GM18867 (cell line): ENCODE results near the gene NKG7.

ENCODE experiments used
- ATAC-seq: cut with Tn5 transposase; IDR thresholded peaks from one replicate; pipeline ENCODE4 v1.9.1; 2021; ENCODE audit warnings: mild to moderate bottlenecking, moderate library complexity; ENCODE audit not compliant: unreplicated experiment

NKG7 gene

DNA sequence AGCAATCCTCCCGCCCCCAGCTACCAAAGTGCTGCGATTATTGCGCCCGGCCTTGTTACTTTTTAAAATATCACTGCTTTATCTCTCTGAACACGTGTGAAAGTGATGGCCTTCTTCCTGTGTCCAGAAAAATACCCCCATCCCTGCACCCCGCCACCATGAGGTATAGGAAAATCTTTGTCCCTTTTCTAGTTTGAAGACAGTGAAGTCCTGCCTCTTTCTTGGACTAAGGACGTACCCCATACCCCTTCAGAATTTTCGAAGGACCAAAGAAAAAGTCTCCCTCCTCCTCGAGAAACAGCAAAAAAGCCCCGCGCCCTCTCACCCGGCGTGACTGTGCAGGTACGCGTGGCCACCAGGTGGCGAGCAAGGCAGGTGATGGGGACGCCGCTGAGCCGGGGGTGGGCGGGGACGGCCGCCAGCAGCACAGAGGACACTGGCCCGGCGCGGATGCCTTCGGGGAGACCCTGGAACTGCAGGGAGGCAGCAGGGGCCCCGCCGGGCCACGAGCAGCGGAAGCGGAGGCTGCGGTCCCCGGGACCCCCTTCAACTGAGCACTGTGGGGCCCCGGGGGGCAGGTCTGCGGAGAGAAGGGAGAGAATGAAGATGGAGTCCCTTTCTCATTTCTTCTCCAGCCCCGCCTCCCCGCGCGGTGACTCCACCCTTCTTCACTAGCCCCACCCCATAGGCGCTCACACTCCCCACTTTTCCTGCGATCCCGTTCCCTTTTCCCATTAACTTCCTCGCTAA, 33.7 kb downstream of the NKG7 start:
- peak; percentile 58 for ATAC-seq

DNA sequence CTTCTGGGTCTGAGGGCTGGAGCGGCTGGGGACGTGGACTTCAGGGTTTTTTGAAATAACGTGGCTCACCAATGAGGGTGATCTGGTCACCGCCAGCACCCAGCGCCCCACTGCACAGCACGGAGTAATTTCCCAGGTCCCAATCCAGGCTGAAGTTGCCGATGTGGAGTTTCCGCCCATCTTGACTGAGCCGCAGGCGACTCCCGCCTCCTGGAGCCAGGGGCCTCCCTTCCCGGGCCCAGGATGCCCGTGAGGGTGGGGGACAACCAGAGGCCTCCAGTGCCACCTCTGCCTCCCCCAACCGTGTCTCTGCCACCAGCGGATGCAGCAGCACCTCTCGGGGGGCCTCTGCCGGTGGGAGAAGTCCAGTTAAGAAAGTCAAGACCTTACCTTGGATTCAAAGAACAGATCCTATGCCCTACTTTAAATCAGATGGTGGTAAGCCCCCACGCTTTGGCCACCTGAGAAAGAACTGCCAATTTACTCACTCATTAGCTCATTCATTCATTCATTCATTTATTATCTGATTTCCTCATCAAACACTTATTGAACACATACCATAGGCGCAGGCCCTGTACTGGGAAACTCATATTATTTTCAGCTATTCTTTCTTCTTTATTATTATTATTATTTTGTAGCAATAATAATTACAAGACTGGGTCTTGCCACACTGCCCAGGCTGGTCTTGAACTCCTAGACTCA, 34.4 kb downstream of the NKG7 start:
- ATAC-seq, result no peak

DNA sequence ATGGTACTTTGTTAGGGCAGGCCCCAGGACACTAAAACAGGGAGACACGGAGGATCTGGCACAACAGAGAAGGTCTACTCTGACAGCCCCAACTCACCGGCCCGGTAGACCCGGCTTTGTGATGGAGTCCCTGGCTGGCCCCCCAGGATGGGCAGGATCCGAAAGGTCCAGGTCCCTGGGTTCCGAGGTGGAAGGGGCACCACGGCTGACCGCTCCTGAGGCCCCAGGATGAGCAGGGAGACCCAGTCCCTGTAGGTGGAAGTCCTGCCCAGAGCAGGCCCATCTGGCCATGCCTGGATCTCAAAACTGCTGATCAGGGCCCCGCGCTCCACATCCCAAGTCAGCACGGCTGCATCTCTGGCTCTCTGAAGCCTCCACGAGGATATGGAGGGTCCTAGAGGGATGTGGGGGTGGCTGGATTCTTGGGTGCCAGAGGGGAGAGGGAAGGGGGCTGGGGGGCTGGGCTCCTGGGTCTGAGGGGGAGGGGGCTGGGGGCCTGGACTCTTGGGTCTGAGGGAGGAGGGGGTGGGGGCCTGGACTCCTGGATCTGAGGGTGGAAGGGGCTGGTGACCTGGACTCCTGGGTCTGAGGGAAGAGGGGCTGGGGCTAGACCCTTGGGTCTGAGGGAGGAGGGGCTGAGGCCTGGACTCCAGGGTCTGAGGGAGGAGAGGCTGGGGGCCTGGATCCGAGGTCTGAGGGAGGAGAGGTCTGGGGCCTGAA, 35.2 kb downstream of the NKG7 start:
- no peak for ATAC-seq

DNA sequence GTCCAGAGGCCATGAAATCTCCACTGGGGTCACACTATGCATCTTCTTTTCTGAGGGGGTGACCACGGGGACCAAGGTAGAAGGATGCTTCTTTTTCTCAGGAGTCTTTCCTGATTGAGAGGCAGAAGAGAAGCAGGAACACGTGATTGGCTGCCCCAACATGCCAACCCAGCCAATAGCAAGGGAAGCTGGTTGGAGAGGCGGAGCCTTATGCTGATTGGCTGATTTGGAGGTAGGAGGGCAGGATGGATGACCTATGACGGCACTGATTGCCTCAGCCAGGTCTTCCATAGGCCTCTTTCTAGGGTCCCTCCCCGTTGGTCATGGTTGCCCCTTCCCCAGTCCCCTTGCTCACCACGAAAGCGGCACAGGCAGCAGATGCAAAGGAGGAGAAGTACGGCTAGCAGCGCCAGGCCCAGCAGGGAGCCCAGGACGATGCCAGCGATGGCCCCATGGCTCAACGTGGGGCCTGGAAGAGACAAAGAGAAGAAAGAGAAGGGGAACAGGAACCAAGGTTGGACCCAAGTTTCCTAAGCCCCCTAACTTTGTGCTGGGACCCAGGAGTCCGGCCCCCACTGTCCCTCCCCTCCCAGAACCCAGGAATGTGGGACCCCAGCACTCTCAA, 38.5 kb downstream of the NKG7 start:
- no peak for ATAC-seq

DNA sequence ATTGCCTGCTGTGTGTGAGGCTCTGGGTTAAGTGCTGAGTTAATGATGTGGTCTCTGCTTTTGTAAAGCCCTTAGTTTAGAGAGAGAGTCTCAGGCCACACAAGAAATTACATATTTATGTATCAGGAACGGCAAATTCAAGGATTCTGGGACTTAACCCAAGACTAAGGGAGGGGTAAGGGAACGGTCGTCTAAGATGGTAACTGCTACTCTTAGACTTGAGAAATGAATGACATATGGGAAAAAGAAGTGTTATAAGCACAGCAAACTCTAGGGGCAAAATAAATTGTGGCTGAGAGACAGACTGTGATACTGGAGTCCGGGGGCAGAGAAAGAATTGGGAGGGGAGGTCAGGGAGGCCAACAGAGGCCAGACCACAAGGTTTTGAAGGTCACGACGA, 40.7 kb downstream of the NKG7 start:
- ATAC-seq, result no peak

DNA sequence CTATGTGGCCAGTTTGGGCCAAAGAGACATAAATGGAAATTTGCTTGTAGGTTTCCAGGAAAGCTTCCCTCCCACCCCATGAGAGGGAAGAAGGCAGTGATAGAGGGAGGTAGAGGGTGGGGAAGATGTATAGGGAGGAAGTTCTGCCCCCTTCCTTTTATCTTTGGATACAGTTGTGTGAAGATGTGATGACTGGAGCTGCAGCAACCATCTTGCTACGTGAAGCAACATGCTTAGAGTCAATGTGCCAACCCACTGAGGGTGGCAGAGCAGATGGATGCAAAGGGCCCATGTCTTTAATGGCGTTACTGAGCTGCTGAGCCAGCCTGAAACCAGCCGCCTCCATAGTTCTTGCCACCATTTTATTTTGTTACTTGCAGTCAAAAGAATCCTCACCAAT, 41.3 kb downstream of the NKG7 start:
- no peak for ATAC-seq

DNA sequence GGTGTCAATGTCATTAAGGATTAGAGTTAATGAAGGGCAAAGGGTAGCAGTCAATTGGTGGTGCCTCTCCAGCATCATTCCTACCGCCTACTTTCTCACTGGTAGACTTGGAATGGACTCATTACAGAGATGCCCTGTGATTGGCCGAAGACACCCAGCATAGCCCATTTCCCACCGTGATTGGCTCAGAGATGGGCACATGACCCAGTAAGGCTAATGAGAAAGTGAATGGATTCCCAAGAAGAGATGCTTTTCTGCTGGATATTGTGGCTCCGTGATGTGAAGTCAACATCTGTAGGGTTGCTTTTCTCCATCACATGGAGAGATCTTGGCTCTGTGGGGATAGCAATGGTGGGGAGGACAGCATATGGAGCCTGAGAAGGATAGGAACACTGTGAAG, 42.1 kb downstream of the NKG7 start:
- no peak for ATAC-seq

DNA sequence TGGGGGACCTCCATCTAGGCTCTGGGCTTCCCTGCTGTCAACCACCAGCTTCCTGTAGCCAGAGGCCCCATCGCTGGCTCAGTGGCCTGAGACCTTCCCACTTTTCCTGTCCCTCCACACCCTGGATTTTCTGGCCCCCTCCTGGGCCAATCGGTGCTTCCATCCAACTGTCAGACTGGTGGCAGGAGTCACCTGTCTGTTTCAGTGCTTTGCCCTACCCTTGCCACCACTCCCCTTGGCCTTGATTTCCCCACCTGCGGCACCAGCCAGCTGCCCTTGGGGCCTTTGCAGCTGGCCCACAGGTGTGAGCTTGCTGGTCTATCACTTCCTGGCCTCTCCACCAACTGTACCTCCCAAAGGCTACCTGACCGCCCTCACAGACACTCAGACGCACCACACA, 43.0 kb downstream of the NKG7 start:
- ATAC-seq, result no peak

DNA sequence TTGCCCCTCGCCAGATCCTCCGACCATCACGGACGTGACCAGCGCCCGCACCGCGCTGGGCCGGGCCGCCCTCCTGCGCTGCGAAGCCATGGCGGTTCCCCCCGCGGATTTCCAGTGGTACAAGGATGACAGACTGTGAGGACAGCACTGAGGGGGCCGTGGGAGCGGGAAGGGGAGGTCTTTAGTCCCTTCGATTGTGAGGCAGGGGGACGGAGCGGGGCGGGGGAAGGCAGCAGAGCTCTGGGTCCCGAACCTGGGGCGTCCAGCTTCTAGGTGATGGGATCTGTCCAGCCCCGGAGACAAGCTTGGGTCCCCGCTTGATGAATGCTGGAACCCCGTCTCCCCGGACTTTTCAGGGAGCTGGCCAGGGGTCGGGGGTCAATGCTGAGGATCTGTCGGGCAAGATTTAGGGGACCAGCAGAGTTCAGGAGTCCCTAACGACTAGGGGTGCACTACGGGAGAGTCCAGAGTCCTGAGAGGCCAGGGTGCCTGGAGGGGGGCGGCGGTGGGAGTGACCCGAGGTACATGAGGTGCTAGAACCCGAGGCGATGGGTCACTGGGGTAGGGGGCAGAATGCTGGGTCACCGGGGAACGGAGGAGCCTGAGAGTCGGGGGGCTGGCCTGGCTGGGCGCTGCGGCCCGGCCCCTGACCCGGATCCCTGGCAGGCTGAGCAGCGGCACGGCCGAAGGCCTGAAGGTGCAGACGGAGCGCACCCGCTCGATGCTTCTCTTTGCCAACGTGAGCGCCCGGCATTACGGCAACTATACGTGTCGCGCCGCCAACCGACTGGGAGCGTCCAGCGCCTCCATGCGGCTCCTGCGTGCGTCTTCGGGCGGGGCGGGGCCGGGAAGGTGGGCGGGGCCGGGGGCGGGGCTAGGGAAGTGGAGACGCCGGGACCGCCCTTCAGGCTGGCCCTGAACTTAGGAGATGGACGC, 45.1 kb downstream of the NKG7 start:
- ATAC-seq, result no peak

DNA sequence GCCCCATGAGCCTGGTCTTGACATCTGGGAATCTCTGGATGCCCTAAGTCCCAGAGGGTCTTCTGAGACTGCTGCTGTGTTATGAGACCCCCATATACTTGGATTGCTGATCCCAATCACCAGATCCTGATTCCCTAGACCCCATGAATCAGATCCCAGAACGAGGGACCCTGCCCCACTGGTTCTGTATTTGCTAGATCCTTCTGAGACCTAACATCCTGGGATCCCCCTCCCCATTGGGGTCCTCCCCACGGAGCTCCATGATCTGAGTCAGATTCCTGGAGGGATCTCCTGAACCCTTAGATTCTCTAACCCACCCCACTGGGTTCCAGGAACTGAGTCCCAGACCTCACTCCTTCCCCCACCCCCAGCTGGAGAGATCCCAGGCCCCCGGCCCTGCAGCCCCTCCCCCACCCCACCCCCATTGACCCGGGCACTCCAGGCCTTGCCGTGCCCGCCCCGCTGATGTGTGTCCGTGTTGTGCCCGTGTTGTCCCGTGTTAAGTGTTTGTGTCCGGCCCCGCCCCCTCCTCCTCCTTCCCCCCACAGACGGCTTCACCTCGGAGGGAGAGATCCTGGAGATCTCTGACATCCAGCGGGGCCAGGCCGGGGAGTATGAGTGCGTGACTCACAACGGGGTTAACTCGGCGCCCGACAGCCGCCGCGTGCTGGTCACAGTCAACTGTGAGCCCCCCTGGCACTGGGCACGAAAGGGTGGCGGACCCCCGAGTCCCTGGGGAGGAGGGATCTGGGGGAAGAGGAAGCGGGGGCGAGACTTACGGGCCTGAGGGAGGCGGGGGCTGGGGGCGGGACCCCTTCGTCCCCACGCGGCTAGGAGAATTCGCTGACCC, 46.0 kb downstream of the NKG7 start:
- ATAC-seq, result no peak

DNA sequence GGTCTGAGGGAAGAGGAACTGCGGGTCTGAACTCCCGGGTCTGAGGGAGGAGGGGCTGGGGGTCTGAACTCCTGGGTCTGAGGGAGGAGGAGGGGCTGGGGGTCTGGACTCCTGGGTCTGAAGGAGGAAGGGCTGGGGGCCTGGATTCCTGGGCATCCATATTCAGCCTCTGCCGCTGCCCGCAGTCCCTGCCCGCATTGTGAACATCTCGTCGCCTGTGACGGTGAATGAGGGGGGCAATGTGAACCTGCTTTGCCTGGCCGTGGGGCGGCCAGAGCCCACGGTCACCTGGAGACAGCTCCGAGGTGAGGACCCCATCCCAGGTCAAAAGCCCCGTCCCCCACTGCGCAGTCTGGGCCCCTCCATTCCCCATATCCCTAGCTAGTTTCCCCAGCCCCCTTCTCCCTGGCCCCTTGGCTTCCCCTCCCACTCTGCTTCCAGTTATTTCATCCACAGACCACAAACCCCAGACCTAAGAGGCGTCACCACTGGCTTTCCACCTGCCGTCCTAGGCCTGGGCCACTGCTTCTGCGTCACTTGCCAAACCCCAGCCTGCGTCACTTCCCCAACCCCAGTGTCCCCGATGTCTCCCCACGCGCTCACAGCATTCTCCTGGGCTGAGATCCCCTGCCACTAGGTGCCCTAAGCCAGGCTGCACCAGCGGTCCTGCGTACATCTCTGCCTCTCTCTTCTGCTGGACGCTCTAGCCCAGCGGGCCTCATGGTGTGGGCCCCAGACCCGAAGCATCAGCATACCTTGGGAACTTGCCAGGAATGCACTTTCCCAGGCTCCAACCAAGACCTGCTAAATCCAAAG, 47.1 kb downstream of the NKG7 start:
- no peak for ATAC-seq

DNA sequence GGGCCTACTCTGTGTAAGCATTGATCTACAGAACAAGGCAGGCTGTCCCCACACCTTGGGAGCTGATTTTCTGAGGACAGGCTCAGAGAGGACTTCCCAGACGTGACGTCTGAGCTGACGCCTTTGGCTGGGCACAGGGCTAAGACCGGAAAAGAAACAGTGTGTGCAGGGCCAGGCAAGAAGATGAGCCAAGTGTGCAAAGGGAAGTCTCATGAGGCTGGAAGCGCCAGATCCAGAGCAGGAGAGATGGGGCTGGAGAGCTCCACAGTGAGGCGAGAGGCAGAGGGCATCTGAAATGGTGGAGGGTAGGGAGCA, 48.3 kb downstream of the NKG7 start:
- ATAC-seq, result no peak

DNA sequence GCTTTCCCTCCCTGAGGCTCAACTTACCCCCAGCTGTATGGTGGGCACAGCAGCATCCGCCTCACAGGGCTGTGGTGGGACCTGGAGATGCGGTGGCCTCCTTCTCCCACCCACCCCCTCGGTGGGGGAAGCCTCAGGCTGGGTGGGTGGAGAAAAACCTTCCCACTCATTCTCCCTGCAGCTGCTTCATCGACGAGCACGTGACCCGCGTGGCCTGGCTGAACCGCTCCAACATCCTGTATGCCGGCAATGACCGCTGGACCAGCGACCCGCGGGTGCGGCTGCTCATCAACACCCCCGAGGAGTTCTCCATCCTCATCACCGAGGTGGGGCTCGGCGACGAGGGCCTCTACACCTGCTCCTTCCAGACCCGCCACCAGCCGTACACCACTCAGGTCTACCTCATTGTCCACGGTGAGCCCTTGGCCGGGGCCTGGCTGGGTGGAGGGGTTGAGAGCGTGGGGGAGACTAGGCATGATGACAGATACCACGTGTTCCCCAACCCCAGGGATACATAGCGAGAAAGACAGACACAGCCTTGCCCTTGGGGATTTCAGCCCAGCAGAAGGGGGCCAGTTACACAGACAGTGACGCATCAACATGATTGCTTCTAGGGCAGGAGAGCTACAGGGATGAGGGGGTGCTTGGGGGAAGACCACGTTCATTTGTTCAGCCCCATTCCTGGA, 48.8 kb downstream of the NKG7 start:
- ATAC-seq, result no peak

DNA sequence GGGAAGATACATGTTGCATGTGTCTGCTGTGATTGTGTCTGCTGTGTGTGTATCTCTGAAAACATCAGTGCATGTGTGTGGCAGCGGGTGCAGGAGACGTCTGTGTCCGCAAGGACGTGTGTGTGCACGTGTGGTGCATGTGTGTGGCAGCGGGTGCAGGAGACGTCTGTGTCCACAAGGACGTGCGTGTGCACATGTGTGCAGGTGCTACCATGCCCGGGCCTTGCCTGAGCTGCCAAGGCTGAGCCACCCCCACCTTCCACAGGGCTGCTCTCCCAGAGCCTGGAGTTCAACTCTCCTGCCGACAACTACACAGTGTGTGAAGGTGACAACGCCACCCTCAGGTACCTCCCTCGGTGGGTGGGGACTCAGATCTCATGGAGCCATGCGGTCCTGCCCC, 50.7 kb downstream of the NKG7 start:
- ATAC-seq, result no peak
